NCI-H2081 (cell line): ENCODE results near the gene KAZN.
"Not testable (repeated sequence)": the region's sequence is repeated elsewhere in the genome, so short reads cannot be mapped to it uniquely, and the experiment has no call there.

Experiments used
- DNase-seq, 2 experiments: peaks; one replicate each; lab custom pipeline; 2025; lab: John Stamatoyannopoulos, UW

The KAZN gene

GRCh38 chr1:14956579-14957195 lies 358.2 kb downstream of the KAZN start:
- DNase-seq, result no peak

DNA sequence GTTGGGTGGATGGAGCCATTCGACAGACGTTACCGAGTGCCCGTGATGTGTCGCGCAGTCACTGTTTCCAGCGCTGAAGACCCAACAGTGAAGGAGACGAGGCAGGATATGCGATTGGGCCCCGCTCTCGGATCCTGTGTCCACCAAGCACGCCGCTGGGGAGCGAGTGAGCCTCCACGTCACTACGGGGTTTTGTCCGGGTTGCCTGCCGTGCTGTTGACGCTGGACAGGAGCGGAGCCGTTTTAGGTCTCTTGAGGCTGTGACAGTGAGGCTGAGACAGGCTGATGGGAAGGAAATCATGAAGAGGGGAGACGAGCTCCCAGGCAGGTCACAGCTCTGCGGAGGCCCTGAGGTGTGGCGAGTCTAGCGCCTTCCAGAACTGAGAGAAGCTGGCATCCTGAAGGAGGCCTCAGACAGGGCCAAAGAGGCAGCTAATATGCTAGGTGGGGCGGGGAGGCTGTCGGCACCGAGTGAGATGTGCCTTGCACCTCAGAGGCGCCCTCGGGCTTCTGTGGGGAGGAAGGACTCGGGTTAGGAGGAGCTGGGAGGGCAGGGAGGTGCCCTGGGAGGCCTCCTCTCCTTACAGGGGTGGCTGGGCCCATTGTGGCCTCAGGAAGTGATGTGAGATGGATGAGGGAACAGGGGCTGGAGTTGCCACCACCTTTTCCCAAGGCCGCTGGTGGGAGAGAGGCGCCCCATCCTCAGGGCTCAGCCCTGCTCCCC lies 359.1 kb downstream of the KAZN start:
- DNase-seq, result no peak

DNA sequence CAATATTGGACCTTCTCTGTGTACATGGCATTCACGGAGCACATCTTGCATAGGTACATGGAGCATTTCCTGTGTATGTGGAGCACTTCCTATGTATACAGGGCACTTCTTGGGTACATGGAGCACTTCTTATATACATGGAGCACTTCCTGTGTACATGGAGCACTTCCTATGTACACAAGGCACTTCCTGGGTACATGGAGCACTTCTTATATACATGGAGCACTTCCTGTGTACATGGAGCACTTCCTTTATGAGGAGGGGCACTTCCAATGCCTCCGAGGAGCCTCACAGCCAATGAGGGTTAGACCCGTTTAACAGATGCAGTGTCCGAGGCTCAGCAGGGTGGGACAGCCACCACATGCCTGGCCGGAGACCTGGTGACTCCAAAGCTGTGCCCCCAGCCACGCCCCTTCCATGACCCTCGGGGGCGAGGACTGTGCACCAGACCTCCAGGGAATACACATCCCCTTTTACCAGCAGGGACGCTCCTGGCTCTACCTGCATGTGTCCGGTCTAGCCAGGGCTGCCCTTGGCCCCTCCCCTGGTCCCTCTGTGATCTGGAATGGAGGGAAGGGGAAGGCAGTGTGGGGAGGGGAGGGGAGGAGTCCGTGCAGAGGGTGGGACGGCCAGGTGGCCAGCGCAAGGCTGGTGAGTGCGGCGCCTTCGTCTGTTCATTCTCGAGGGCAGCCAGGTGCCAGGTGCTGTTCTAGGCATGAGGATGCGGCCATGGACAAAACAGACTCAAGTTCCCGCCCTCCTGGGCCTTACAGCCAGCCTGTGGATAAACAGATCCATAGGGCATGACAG lies 360.0 kb downstream of the KAZN start:
- DNase-seq, result no peak

DNA sequence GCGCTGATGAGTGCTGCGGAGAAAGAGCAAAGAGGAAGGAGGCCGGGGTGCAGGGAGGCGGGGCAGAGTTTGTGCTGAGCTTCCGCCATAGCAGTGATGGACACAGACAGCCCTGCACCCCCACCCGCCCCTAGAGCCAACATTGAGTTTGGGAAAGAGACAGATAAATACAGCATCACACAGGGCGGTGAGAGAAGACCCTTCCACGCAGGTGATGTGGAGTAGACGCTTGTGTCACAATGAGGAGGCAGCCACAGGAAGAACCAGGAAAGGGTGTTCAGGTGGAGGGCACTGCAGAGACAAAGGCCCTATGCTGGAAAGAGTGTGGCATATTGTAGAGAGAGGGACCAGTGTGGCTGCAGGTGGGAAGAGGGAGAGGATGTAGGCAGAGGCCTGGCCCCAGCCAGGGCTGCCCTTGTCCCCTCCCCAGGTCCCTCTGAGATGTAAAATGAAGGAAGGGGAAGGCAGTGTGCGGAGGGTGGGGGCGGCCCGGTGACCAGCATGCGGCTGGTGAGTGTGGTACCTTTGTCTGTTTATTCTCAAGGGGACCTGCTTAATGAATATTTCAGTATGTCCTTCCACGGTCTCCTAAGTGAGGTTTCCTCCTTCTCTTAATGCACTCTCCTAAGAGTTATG lies 360.7 kb downstream of the KAZN start:
- no peak for DNase-seq

DNA sequence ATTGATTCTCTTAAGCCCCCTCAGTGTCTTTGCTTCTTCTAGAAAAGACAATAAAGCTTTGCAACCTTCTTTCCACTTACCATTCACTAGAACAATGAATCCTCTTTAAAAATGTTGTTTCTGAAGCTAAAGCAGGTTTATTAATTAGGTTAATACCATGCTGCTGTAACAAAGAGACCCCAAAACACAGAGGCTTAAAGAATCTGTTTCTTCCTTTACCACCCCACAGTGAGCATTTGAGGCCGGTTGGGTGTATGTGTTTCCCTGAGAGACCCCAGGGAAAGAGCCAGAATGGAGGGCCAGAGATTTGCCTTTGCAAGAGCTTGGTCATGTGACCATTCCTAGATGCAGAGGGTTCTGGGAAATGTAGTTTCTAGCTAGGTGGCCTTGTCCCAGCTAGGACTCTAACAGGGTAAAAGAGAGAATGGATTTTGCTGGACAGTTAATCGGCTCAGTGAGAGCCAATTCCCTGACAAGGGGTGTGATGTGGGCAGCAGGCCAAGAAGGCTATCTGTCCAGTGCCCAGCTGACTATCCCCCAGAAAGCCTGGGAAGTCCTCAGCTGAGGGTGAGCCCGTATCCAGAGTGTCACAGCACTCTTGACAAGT lies 363.3 kb downstream of the KAZN start:
- DNase-seq, result no peak

DNA sequence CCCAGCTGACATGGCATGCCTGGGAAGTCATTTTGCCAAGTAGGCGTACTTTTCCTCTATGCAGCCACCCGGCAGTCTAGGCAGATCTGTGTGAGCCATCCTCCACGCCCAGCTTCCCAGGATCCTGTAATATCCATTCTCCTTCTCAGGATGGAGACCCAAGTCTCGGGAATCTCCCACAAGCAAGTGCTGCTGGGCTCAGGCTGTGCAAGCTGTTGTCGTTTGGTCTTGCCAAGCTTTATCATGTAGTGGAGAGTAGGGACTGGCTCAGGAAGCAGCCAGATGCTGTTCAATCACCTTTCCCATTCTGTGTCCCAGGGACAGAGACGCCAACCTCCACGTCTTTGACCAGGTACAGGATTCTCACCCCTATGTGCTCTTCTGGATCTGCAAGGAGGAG lies 363.9 kb downstream of the KAZN start:
- DNase-seq, result no peak

DNA sequence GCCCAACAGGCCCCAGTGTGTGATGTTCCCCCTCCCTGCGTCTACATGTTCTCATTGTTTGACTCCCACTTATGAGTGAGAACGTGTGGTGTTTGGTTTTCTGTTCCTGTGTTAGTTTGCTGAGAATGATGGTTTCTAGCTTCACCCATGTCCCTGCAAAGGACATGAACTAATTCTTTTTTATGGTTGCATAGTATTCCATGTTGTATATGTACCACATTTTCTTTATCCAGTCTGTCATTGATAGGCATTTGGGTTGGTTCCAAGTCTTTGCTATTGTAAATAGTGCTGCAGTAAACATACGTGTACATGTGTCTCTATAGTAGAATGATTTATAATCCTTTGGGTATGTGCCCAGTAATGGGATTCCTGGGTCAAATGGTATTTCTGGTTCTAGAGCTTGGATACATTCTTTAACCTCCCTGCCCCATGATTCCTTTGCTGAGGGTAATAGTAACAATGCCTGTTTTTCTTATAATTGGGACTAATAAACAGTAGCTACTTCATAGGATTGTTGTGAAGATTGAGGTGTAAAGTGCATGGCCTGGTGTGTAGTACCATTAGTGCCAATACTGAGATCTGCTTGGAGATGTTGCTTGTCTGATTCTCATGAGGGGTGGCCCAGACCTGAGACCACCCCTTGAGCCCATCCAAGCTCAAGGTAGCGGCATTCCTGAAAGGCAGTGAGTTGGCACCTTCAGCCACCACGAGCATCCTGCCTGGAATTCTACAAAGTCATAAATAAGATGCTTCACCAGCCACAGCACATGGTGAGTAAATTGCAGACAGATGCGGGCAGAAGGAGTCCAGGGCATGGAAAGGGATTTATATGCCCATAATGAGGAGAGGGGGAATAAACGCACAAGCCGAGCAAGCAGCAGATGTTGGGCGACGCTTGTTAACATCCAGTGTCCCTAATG lies 365.6 kb downstream of the KAZN start:
- not testable (repeated sequence) for DNase-seq

DNA sequence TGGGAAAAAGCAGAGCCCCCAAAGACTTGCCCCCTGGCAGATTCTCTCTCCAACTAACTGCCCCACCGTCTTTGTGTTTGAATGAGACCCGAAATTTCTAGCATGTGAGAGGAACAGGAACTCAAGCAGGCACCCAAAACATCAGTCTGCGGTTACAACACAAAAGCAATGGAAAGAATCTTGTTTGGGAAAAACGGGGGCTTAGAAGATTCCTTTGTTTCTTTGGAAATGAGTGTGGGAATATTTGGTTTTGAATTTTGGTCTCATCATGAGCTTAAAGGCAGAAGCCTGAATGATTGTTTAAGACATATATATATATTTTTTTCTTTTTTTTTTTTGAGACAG lies 366.2 kb downstream of the KAZN start:
- DNase-seq, result no peak

DNA sequence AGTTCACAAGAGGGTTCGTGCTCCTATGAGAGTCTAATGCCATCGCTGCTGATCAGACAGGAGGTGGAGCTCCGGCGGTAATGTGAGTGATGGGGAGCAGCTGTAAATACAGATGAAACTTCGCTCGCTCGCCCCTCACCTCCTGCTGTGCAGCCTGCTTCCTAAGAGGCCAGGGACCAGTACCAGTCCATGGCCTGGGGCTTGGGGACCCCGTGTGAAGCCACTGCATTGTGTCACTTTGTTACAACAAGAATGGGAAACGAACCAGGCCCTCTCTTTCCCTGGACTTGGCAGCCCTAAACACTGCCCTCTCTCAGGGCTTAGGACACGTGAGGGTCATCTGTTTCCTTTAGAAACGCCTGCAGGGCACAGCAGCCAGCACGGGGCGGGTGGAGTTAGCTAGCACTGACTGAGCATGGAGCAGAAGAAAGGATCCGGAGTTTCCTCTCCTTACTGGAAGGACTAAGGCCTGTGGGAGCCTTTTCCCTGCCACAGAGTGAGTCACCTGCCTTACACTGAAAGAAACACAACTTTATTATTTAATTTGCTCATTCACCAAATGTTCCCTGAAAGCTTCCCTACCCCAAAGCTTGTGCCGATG lies 369.9 kb downstream of the KAZN start:
- no peak for DNase-seq

- no peak for DNase-seq
Observed at GRCh38 chr1:14969006-14969405, 370.5 kb downstream of the KAZN start.

DNA sequence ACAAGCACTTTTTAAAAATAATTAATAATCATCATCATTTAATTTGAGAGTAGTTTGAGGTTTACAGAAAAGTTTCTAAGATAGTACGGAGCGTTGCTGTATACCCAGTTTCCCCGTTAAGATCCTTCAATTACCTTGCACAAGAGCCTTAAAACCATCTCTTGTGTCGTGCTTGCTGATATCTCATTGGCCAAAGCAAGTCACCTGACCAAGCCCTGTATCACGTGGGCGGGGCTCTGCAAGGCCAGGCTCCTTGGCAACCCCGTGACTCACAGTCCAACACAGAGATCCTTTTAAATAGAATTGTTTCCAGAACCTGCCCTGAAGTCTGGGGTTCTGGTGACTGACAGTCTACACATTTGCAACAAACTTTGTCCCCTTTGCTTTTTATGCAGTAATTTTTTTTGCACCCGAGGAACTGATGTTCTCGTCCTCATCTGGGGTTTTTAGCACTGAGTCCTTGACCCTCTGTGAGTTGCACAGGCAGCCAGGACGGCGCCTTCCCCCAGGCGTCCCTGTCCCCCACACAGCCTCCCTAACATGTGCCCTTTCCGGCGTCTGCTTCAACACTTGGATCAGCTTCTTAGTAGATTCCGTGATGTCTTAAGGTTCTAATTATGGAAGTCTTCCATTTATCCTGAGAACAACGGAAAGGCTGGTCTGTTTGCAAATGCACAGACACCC lies 371.8 kb downstream of the KAZN start:
- no peak for DNase-seq

- no peak for DNase-seq
Observed at GRCh38 chr1:14970799-14971141, 372.3 kb downstream of the KAZN start.

DNA sequence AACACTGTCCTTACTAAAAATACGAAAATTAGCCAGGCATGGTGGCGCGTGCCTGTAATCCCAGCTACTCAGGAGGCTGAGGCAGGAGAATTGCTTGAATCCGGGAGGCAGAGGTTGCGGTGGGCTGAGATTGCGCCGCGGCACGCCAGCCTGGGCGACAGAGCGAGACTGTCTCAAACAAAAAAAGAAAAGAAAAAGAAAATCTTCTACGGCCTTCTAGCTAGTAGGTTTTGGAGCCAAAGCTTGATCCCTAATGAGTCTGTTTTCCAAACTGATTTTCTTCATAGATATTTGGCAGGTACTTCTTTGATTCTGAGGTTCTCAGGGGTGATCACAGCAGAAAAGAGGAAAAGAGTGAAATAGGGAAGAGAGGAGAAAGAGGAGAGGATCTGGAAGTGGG lies 372.7 kb downstream of the KAZN start:
- DNase-seq, result no peak

DNA sequence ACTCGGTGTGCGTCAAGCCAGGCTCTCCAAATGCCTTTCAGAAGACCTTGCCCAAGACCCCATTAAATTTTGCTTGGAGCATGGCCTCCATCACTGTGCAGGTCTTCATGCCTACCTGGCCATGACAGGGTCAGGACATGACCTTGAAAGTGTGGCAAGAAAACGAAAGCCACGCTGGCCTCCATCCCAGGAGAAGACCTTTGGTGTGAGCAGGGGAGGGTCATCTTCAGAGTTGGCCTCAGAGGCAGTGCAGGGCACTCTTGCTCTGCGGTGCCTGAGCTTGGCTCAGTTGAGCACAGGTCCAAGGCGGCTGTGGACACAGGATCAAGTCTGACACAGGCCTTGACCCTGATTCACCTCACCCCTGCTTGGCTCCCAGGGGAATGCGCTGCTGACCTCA lies 373.6 kb downstream of the KAZN start:
- no peak for DNase-seq

- DNase-seq, result no peak
Observed at GRCh38 chr1:14973773-14974172, 375.3 kb downstream of the KAZN start.

GRCh38 chr1:14974361-14974760 lies 375.9 kb downstream of the KAZN start:
- no peak for DNase-seq

DNA sequence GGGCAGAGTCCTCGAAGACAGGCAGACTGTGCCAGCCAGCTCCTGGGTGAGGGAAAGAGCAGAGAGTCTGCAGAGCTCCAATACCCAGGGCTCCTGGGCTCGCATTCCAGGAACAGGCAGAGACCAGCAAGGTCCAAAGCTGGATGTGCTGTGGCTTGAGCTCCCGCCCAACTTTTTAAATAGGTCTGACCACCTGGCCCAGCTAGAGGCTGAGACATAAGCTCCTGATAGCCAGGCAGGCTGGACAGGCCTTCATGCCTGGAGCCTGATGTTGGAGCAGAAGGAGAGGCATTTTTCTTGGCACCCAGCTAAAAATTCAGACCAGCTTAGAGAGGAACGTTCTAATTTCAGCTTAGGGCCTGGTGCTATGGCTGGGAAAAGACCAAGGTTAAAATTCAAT lies 376.6 kb downstream of the KAZN start:
- no peak for DNase-seq

GRCh38 chr1:14976256-14976655 lies 377.8 kb downstream of the KAZN start:
- DNase-seq, result no peak

GRCh38 chr1:14977338-14977931 lies 378.9 kb downstream of the KAZN start:
- DNase-seq, result no peak

- no peak for DNase-seq
Observed at GRCh38 chr1:14980621-14981218, 382.2 kb downstream of the KAZN start.
